Kidney (tissue), 14 donors: ENCODE data around the gene GUK1. TPM values are rescaled to one million over a fixed set of nuclear protein-coding genes. Genes with fewer than 3 reads are reported as not detected.

Source experiments
- DNase-seq, 5 donors: peaks; one replicate each; pipeline ENCODE4 v3.0.0-alpha.2; 2013 to 2020
- FAIRE-seq: peaks from 2 replicates; lab custom pipeline; 2012; peaks lifted over from hg19 to GRCh38; lab: Jason Lieb, UNC
- H3K27ac ChIP-seq, 2 donors: one replicate each; pipeline ENCODE4 v1.7.0; 2013; ENCODE audit warnings: low read depth in 2 of 2, low read length in 2 of 2, inconsistent platforms in 1 of 2
- H3K27me3 ChIP-seq: one replicate; pipeline ENCODE4 v1.7.1; 2013; ENCODE audit warnings: low read length, inconsistent platforms; ENCODE audit not compliant: control insufficient read depth, insufficient read depth
- H3K36me3 ChIP-seq, 3 donors: one replicate each; pipeline versions ENCODE4 v1.7.0 to v1.7.1; 2013; ENCODE audit warnings: low read length in 3 of 3, control low read depth in 1 of 3, inconsistent platforms in 1 of 3; ENCODE audit not compliant: insufficient read depth in 3 of 3, control insufficient read depth in 2 of 3
- H3K4me1 ChIP-seq, 3 donors: one replicate each; pipeline versions ENCODE4 v1.7.0 to v1.7.1; 2013; ENCODE audit warnings: low read length in 3 of 3, inconsistent platforms in 1 of 3, low read depth in 1 of 3; ENCODE audit not compliant: control insufficient read depth in 2 of 3, insufficient read depth in 2 of 3
- H3K4me3 ChIP-seq, 3 donors: one replicate each; pipeline versions ENCODE4 v1.7.0 to v1.8.1; 2013; ENCODE audit warnings: low read length in 3 of 3, control low read depth in 1 of 3, inconsistent platforms in 1 of 3
- H3K9ac ChIP-seq, 3 donors: one replicate each; pipeline versions ENCODE4 v1.7.0 to v1.7.1; 2013; ENCODE audit warnings: low read length in 3 of 3, control low read depth in 1 of 3, inconsistent platforms in 1 of 3
- H3K9me3 ChIP-seq, 3 donors: one replicate each; pipeline versions ENCODE4 v1.7.0 to v1.7.1; 2013; ENCODE audit warnings: low read length in 3 of 3, control low read depth in 1 of 3, inconsistent platforms in 1 of 3; ENCODE audit not compliant: control insufficient read depth in 2 of 3, insufficient read depth in 1 of 3
- CTCF ChIP-seq: IDR thresholded peaks from 3 replicates; pipeline ENCODE4 v1.5.1; 2012; ENCODE audit warnings: mild to moderate bottlenecking, moderate library complexity, borderline replicate concordance; ENCODE audit not compliant: insufficient read depth; ENCODE audit errors: extremely low read depth
- intact Hi-C: fragments of 100-400 bp; cut with DNase I; formaldehyde crosslinking; loops from one replicate; pipeline ENCODE4 v1.11.1; 2022
- polyA plus RNA-seq: library from polyadenylated mRNA; stranded (reverse); fragments of 350-450 nt; fragmentation: Illumina TruSeq; extraction: RNeasy Lipid Tissue Mini Kit (QIAGEN cat#74804); gene quantifications from one replicate; pipeline ENCODE4 v1.2.3, GENCODE V29; 2014; ENCODE audit warnings: low read depth, low replicate concordance; ENCODE audit not compliant: insufficient read depth
- total RNA-seq: library from RNA; stranded (reverse); fragmentation: NEBNext Ultra II Directional; extraction: Animal tissue kit (Norgen Biotek cat#: 25700); gene quantifications from one replicate; pipeline ENCODE4 v1.2.1, GENCODE V29; 2021
- donor health status: control.
- donor health status: control.
- donor health status: control.
- donor health status: control.
- donor health status: control.
- donor health status: DM: yes; HTN: yes; CAD: no.
- donor health status: Normal renal cell carcinoma (clear cell type).

Gene GUK1
- total and polyA plus RNA-seq, 2 donors from 2014 or later, result 221 to 410 TPM

- FAIRE-seq (no peak), DNase-seq (peak in 2 of 5 donors; percentile 4 to 36)
- Histone ChIP-seq H3K4me1 (peaks cover 0 to 9% (median under 1%) of the 10 kb centered on the region in 3 donors), H3K9me3 (no peaks in the 10 kb centered on the region), H3K27ac (peak overlapping the region in 1 of 2 donors; percentile 73), H3K9ac (no peak overlapping the region), H3K4me3 (no peak overlapping the region), H3K27me3 (peaks cover 7% of the 10 kb centered on the region), H3K36me3 (no peaks in the 10 kb centered on the region)
- intact Hi-C loops, result no loop called here
- no peak for TF ChIP-seq CTCF
Measured at GRCh38 chr1:228161362-228161761, 21.3 kb downstream of the GUK1 start.

- no peak for FAIRE-seq
- Histone ChIP-seq H3K27ac (peak overlapping the region; percentile 51 to 73), H3K9me3 (no peaks in the 10 kb centered on the region), H3K36me3 (no peaks in the 10 kb centered on the region), H3K27me3 (peaks cover 7% of the 10 kb centered on the region), H3K4me1 (peaks cover 0 to 14% (median 5%) of the 10 kb centered on the region in 3 donors), H3K9ac (no peak overlapping the region), H3K4me3 (no peak overlapping the region)
- TF ChIP-seq CTCF, result no peak
- intact Hi-C loops, result no loop called here
- peak in 2 of 5 donors; percentile 55 to 70 for DNase-seq
Measured at GRCh38 chr1:228161866-228162265, 21.8 kb downstream of the GUK1 start.

GRCh38 chr1:228162286-228163006 lies 22.4 kb downstream of the GUK1 start:
- H3K9ac ChIP-seq, result peak overlapping the region in 1 of 3 donors; percentile 28
- H3K36me3 ChIP-seq, result no peaks in the 10 kb centered on the region
- FAIRE-seq (no peak), DNase-seq (peak; percentile 20 to 87 (median 70))
- H3K9me3 ChIP-seq, result no peaks in the 10 kb centered on the region
- peaks cover 0 to 14% (median 6%) of the 10 kb centered on the region in 3 donors for H3K4me1 ChIP-seq
- H3K27me3 ChIP-seq, result peaks cover 7% of the 10 kb centered on the region
- intact Hi-C loops, result no loop called here
- no peak overlapping the region for H3K4me3 ChIP-seq
- peak overlapping the region; percentile 51 to 73 for H3K27ac ChIP-seq
- TF ChIP-seq CTCF, result no peak
